Glutamatergic neuron (in vitro differentiated cells): ENCODE results near the gene HNRNPL. TPM values are rescaled to one million over a fixed set of nuclear protein-coding genes. Genes with fewer than 3 reads are reported as not detected.

Source experiments
- DNase-seq: peaks from one replicate; pipeline ENCODE4 v3.0.0; 2022
- H3K27ac Mint-ChIP-seq: one replicate; pipeline ENCODE4 v1.8.0; 2020; ENCODE audit warnings: mild to moderate bottlenecking, mixed read lengths, inconsistent platforms; ENCODE audit not compliant: unreplicated experiment
- H3K27me3 Mint-ChIP-seq: one replicate; pipeline ENCODE4 v1.8.0; 2020; ENCODE audit warnings: mild to moderate bottlenecking, moderate library complexity, mixed read lengths, inconsistent platforms; ENCODE audit not compliant: unreplicated experiment
- H3K36me3 Mint-ChIP-seq: one replicate; pipeline ENCODE4 v1.8.0; 2020; ENCODE audit warnings: mild to moderate bottlenecking, mixed read lengths, inconsistent platforms; ENCODE audit not compliant: unreplicated experiment
- H3K4me1 Mint-ChIP-seq: one replicate; pipeline ENCODE4 v1.8.0; 2020; ENCODE audit warnings: mild to moderate bottlenecking, low read depth, mixed read lengths, inconsistent platforms; ENCODE audit not compliant: unreplicated experiment
- H3K4me3 Mint-ChIP-seq: one replicate; pipeline ENCODE4 v1.8.0; 2020; ENCODE audit warnings: mild to moderate bottlenecking, mixed read lengths, inconsistent platforms; ENCODE audit not compliant: unreplicated experiment
- H3K9me3 Mint-ChIP-seq: one replicate; pipeline ENCODE4 v1.8.0; 2020; ENCODE audit warnings: mild to moderate bottlenecking, moderate library complexity, mixed read lengths, inconsistent platforms; ENCODE audit not compliant: unreplicated experiment
- CTCF ChIP-seq: fragments of 200-600 bp; sonication (generic); IDR thresholded peaks from one replicate; pipeline ENCODE4 v1.5.0; 2021; ENCODE audit not compliant: partially characterized antibody, unreplicated experiment
- total RNA-seq: library from RNA; stranded (reverse); fragmentation: NEBNext Ultra II Directional; extraction: Animal tissue kit (Norgen Biotek cat#: 25700); gene quantifications from one replicate; pipeline ENCODE4 v1.2.1, GENCODE V29; 2021; ENCODE audit not compliant: unreplicated experiment

HNRNPL gene
- total RNA-seq, 1 donor from 2014 or later = 371 TPM

DNA sequence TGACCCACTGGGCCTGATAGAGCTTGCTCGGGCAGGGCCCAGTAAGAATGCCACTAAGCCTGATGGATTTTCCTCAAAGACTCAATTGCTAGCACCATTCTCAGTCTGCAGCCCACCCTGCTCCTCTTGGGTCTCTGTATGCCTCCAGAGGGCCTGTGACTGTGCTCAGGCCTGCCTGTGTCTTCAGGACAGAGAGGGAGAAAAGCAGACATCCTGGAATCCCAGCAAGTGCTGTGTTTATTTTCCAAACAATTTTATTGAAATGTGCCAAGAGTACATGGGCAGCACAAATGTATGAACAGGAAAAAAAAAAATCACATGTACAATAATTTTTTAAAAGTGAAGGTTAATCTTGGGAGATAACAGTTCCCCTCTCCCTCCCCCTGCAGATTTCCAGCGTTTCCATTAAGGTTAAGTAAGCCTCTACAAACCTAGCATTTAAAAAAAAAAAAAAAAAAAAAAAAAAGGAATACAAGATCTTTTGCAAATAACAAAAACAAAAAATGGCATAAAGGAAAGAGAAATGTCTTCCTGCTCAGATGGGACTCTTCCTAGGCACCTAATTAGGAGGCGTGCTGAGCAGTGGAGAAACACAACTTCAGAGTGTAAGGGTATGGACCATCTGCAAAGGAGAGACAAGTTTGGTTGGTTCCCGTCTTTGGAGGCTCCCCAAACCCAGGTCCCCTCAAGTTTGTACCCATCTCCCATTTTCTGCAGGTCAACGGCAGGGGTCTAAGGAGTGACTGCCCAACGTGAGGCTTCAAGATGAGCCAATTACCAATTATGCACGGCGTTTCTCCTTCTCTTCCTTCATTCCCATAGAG lies 13.4 kb downstream of the HNRNPL start:
- Mint-ChIP-seq H3K27ac (no peak overlapping the region), H3K27me3 (peaks cover 4% of the 10 kb centered on the region), H3K4me1 (peaks cover 7% of the 10 kb centered on the region), H3K9me3 (peaks cover 3% of the 10 kb centered on the region), H3K36me3 (no peaks in the 10 kb centered on the region), H3K4me3 (no peak overlapping the region)
- no peak for DNase-seq
- TF ChIP-seq CTCF = no peak

DNA sequence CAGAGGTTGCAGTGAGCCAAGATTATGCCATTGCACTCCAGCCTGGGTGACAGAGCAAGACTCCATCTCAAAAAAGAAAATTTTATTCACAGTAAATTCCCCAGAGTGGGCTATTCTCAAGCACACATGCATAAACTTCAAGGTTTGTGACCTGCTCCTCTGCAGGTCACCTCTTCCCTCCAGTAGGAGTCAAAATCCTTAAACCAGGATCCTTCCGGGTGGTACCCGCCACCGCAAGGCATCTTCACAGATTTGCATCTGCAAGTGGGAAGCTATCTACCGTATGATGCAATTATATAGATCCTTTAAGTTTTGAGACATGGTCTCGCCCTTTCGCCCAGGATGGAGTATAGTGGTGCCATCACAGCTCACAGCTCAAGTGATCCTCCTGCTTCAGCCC lies 15.2 kb downstream of the HNRNPL start:
- peaks cover 3% of the 10 kb centered on the region for H3K9me3 Mint-ChIP-seq
- no peak overlapping the region for H3K4me3 Mint-ChIP-seq
- no peak overlapping the region for H3K27ac Mint-ChIP-seq

GRCh38 chr19:38834104-38834490 lies 15.7 kb downstream of the HNRNPL start:
- Mint-ChIP-seq H3K4me1 (peaks cover 9% of the 10 kb centered on the region), H3K9me3 (peaks cover 3% of the 10 kb centered on the region), H3K4me3 (no peak overlapping the region), H3K36me3 (no peaks in the 10 kb centered on the region), H3K27me3 (peaks cover 4% of the 10 kb centered on the region), H3K27ac (peak overlapping the region; percentile 38)
- no peak for TF ChIP-seq CTCF
- DNase-seq = no peak

More for the DNA sequence above, 15.2 kb downstream of the HNRNPL start:
- peaks cover 4% of the 10 kb centered on the region for H3K27me3 Mint-ChIP-seq
- peaks cover 9% of the 10 kb centered on the region for H3K4me1 Mint-ChIP-seq
- no peak for DNase-seq
- no peak for TF ChIP-seq CTCF
- no peaks in the 10 kb centered on the region for H3K36me3 Mint-ChIP-seq

GRCh38 chr19:38833092-38833425 lies 16.7 kb downstream of the HNRNPL start:
- TF ChIP-seq CTCF = no peak
- no peaks in the 10 kb centered on the region for H3K36me3 Mint-ChIP-seq
- H3K9me3 Mint-ChIP-seq = peaks cover 3% of the 10 kb centered on the region
- no peak for DNase-seq
- peak overlapping the region; percentile 17 for H3K27ac Mint-ChIP-seq
- H3K4me3 Mint-ChIP-seq = no peak overlapping the region
- H3K4me1 Mint-ChIP-seq = peaks cover 9% of the 10 kb centered on the region
- peaks cover 2% of the 10 kb centered on the region for H3K27me3 Mint-ChIP-seq

GRCh38 chr19:38831142-38831605 lies 18.6 kb downstream of the HNRNPL start:
- peak overlapping the region; percentile 69 for H3K27ac Mint-ChIP-seq
- peaks cover 2% of the 10 kb centered on the region for H3K9me3 Mint-ChIP-seq
- TF ChIP-seq CTCF = no peak
- H3K4me3 Mint-ChIP-seq = peak overlapping the region; percentile 94
- H3K27me3 Mint-ChIP-seq = no peaks in the 10 kb centered on the region
- H3K4me1 Mint-ChIP-seq = peaks cover 9% of the 10 kb centered on the region
- DNase-seq = peak; percentile 51
- H3K36me3 Mint-ChIP-seq = no peaks in the 10 kb centered on the region
